ENCODE results near the gene KRTAP4-9. TPM values are rescaled to one million over a fixed set of nuclear protein-coding genes. Genes with fewer than 3 reads are reported as not detected.

KRTAP4-9 gene
- total and polyA plus RNA-seq, 2 of the 13 experiments (the other 11 are each of a cell fraction or from before 2014, with no cell fraction given): not detected

DNA sequence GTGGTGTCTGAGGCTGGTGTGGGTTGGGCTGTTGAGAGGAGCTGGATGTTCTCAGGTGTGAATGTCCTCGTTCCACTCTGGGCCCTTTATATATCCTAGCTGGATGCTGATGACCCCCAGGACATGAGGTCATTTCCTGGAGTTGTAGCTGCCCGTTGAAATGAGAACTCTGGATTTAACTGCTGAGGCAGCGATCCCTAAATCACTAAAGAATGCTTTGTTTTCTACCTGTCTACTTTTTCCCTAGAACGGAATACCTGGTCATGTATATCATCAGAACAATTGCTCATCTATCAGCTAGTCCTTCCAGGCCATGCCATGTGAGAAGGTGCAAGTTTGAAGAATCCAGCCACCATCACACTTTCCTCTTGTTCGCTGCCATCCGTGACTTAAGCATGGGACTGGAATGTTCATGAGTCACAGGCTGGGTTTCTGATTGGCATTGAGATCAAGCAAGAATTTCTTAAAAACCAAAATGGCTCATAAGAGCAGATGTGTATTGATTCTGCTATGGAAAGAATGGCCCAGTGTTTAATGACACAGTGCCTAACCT lies 45.1 kb upstream of the KRTAP4-9 start, which contains the start of gene KRTAP2-3 (continued):
- peak; percentile 73 for TF ChIP-seq ZNF687 (CRISPR knock-in tag; IDR thresholded peaks at IDR 0.05)
- no peak for TF ChIP-seq SOX13 (IDR thresholded peaks at IDR 0.05)
- TF ChIP-seq SOX13 (CRISPR knock-in tag; conservative IDR thresholded peaks at IDR 0.05 in 1 of 2, IDR thresholded peaks at IDR 0.05 in 1 of 2): 0 out of 4 replicates have a peak, but pooled peaks of 1 of the 2 experiments have one; percentile 13
- no peak for TF ChIP-seq YEATS4 (CRISPR knock-in tag; IDR thresholded peaks at IDR 0.05; ENCODE audit: borderline replicate concordance)
- no peak for TF ChIP-seq ZBTB38 (CRISPR knock-in tag; IDR thresholded peaks at IDR 0.05)
- TF ChIP-seq TEAD3 (CRISPR knock-in tag; optimal IDR thresholded peaks at IDR 0.05; ENCODE audit: borderline replicate concordance): peak; percentile 56
- no peak for TF ChIP-seq KAT7 (CRISPR knock-in tag; IDR thresholded peaks at IDR 0.05; ENCODE audit: borderline replicate concordance)
- peak; percentile 70 for TF ChIP-seq MAFF (IDR thresholded peaks at IDR 0.05; ENCODE audit: low read depth, low read length)

GRCh38 chr17:41061964-41062363 lies 43.2 kb upstream of the KRTAP4-9 start:
- peak; percentile 26; the same call in 1 of the 2 replicates for TF ChIP-seq SAP130 (CRISPR knock-in tag; IDR thresholded peaks at IDR 0.05; ENCODE audit: low read depth)
- no peak for TF ChIP-seq PCBP1 (IDR thresholded peaks at IDR 0.05; ENCODE audit: borderline replicate concordance, low read depth, low read length)
- TF ChIP-seq ZFYVE20 (CRISPR knock-in tag; IDR thresholded peaks at IDR 0.05; ENCODE audit: borderline replicate concordance, low read depth): no peak
- no peaks in the 10 kb centered on the region for H3K79me2 ChIP-seq (ENCODE audit: insufficient read depth, low read length)
- H3K4me1 ChIP-seq (ENCODE audit: insufficient read depth, low read length): peaks cover 55% of the 10 kb centered on the region
- in situ Hi-C loops (cut with HindIII; ENCODE audit: extremely low pct_ligation_motif_present, low pct_unique_long_range_greater_than_20kb) (no loop called here), intact Hi-C loops (cut with micrococcal nuclease; ENCODE audit: unreplicated experiment) (no loop called here)
- no peak overlapping the region for H3K9ac ChIP-seq (ENCODE audit: insufficient read depth, low read depth, low read length)
- no peaks in the 10 kb centered on the region for H4K20me1 ChIP-seq (ENCODE audit: insufficient read depth, low read length)
- FAIRE-seq (no peak), ATAC-seq (no peak), DNase-seq (ENCODE audit: low spot score) (peak; percentile 62)
- BruUV-seq (replicated peaks): no TSS peak
- H2AFZ ChIP-seq (ENCODE audit: low read length): no peak overlapping the region
- no peaks in the 10 kb centered on the region for H3K36me3 ChIP-seq (replicated peaks in 1 of 2; ENCODE audit: control insufficient read depth in 1 of 2, insufficient read depth in 2 of 2, low read length in 2 of 2)
- no peak overlapping the region for H3K4me3 ChIP-seq (replicated peaks in 1 of 3; ENCODE audit: insufficient read depth in 1 of 3, low read depth in 2 of 3, low read length in 3 of 3)
- ChIA-PET POLR2A (no interaction called here), CTCF (ENCODE audit: low intra/inter-chr PET ratio, low total read pairs) (no interaction called here)
- WGBS (ENCODE audit: low lambda C conversion rate): 92% methylated on average over 1 of the region's 1 CpG
- no peak overlapping the region for H3K27ac ChIP-seq (ENCODE audit: extremely low read length, insufficient read depth, low read length)
- no peaks in the 10 kb centered on the region for H3K27me3 ChIP-seq (ENCODE audit: control insufficient read depth in 1 of 2, insufficient read depth in 2 of 2, low read length in 2 of 2)
- no peak overlapping the region for H3K4me2 ChIP-seq (ENCODE audit: low read depth, low read length)
- H3K9me3 ChIP-seq (ENCODE audit: low read length): no peaks in the 10 kb centered on the region

Measured in HepG2 (cell line).